NCI-H2196 treated with DMSO at 0.1 percent for 48 hours (cell line): ENCODE results near the gene TNPO2.
A peak's percentile ranks its signal among the peaks of the same experiment; 100 is the strongest.

Source experiments
- DNase-seq: peaks from one replicate; lab custom pipeline; 2025; ENCODE audit not compliant: unreplicated experiment; lab: John Stamatoyannopoulos, UW

TNPO2 gene

GRCh38 chr19:12723641-12724426 is at the start of gene TNPO2:
TSS of gene TNPO2 (minus strand) at chr19:12723932. CDS start at chr19:12720977, 2,955 bp downstream.
- DNase-seq, result peak; percentile 69

GRCh38 chr19:12772323-12772722 is 48.6 kb upstream of the TNPO2 start:
- DNase-seq, result no peak

- DNase-seq, result no peak
These were observed 47.2 kb upstream of the TNPO2 start for GRCh38 chr19:12770922-12771321.

GRCh38 chr19:12769689-12770088 is 46.0 kb upstream of the TNPO2 start:
- DNase-seq, result no peak

- DNase-seq, result no peak
These were observed 43.9 kb upstream of the TNPO2 start for GRCh38 chr19:12767666-12768065.

- DNase-seq, result no peak
These were observed 43.4 kb upstream of the TNPO2 start for GRCh38 chr19:12767150-12767549.

GRCh38 chr19:12766051-12766521 is 42.4 kb upstream of the TNPO2 start:
- DNase-seq, result no peak

GRCh38 chr19:12764698-12765097 is 41.0 kb upstream of the TNPO2 start:
- DNase-seq, result no peak

- no peak for DNase-seq
These were observed 39.4 kb upstream of the TNPO2 start for GRCh38 chr19:12763100-12763499.

GRCh38 chr19:12759686-12760085 is 36.0 kb upstream of the TNPO2 start:
- no peak for DNase-seq

GRCh38 chr19:12757544-12758274 is 34.0 kb upstream of the TNPO2 start:
- peak; percentile 69 for DNase-seq

GRCh38 chr19:12756150-12756883 is 32.6 kb upstream of the TNPO2 start:
- DNase-seq, result no peak

GRCh38 chr19:12754465-12755196 is 30.9 kb upstream of the TNPO2 start:
- DNase-seq, result no peak

- DNase-seq, result no peak
These were observed 28.5 kb upstream of the TNPO2 start for GRCh38 chr19:12752056-12752781.

- DNase-seq, result no peak
These were observed 27.9 kb upstream of the TNPO2 start, which contains the start of gene BEST2 for GRCh38 chr19:12751635-12752034. TSS of gene BEST2 (plus strand) at chr19:12751791. CDS start at chr19:12752593, 802 bp downstream.

- no peak for DNase-seq
These were observed 27.1 kb upstream of the TNPO2 start for GRCh38 chr19:12750851-12751250.

GRCh38 chr19:12749938-12750521 is 26.3 kb upstream of the TNPO2 start:
- DNase-seq, result no peak

- DNase-seq, result no peak
These were observed 24.8 kb upstream of the TNPO2 start for GRCh38 chr19:12748489-12748888.

- DNase-seq, result no peak
These were observed 21.6 kb upstream of the TNPO2 start for GRCh38 chr19:12745166-12745897.
